NB4 (cell line): ENCODE results near the gene RARA.

Source experiments
- DNase-seq: peaks from one replicate; pipeline ENCODE4 v3.0.0; 2010; ENCODE audit warnings: low read depth
- H3K4me3 ChIP-seq: one replicate; pipeline ENCODE4 v1.5.1; 2011; ENCODE audit warnings: mild to moderate bottlenecking, low read depth, low read length, moderate library complexity
- CTCF ChIP-seq: IDR thresholded peaks from one replicate; pipeline ENCODE4 v1.5.1; 2012; ENCODE audit warnings: low read depth, low read length
- MAX ChIP-seq: IDR thresholded peaks from 2 replicates; pipeline ENCODE4 v1.6.1; 2011; ENCODE audit warnings: low read depth, low read length
- MYC ChIP-seq: IDR thresholded peaks from 2 replicates; pipeline ENCODE4 v1.6.1; 2011; ENCODE audit warnings: low read depth, low read length
- POLR2A ChIP-seq: IDR thresholded peaks from 2 replicates; pipeline ENCODE4 v1.6.1; 2011; ENCODE audit warnings: mild to moderate bottlenecking; ENCODE audit not compliant: insufficient read length; ENCODE audit errors: extremely low read depth

Gene RARA

GRCh38 chr17:40309031-40309948, at the start of gene RARA:
RARA (plus strand) TSS chr17:40309180; CDS start chr17:40331219, 22,039 bp downstream.
- no peak for TF ChIP-seq MYC
- TF ChIP-seq MAX: no peak
- no peak for TF ChIP-seq CTCF
- no peak for TF ChIP-seq POLR2A
- H3K4me3 ChIP-seq: no peak within 1 kb of the TSS
- no peak for DNase-seq

GRCh38 chr17:40259505-40259904, 49.5 kb upstream of the RARA start:
- TF ChIP-seq MAX (no peak), CTCF (no peak), POLR2A (no peak), MYC (no peak)
- DNase-seq: no peak
- no peak overlapping the region for H3K4me3 ChIP-seq

- TF ChIP-seq POLR2A (no peak), CTCF (no peak)
These were observed 48.5 kb upstream of the RARA start for GRCh38 chr17:40260528-40260927.

GRCh38 chr17:40264458-40265185, 44.4 kb upstream of the RARA start:
- TF ChIP-seq CTCF (no peak), POLR2A (no peak), MAX (no peak), MYC (no peak)
- H3K4me3 ChIP-seq: no peak overlapping the region
- DNase-seq: no peak

More at GRCh38 chr17:40260528-40260927, 48.5 kb upstream of the RARA start:
- no peak overlapping the region for H3K4me3 ChIP-seq
- DNase-seq: no peak

- no peak for DNase-seq
- no peak for TF ChIP-seq MAX
- no peak for TF ChIP-seq MYC
- TF ChIP-seq POLR2A: no peak
- TF ChIP-seq CTCF: no peak
- no peak overlapping the region for H3K4me3 ChIP-seq
These were observed 43.6 kb upstream of the RARA start for GRCh38 chr17:40265337-40265736.
